ENCODE measurements around the gene JUN.

Gene JUN

GRCh38 chr1:58782178-58783089 is 1.4 kb downstream of the JUN start:
- peak; percentile 46 for DNase-seq

GRCh38 chr1:58781541-58782177 is 2.2 kb downstream of the JUN start:
- peak; percentile 41 for DNase-seq

GRCh38 chr1:58780836-58781452 is 2.9 kb downstream of the JUN start:
- DNase-seq = peak; percentile 11

- no peak for DNase-seq
These were observed 3.4 kb downstream of the JUN start for GRCh38 chr1:58780411-58780810.

- DNase-seq = no peak
These were observed 4.0 kb downstream of the JUN start for GRCh38 chr1:58779801-58780382.

GRCh38 chr1:58779059-58779754 is 4.6 kb downstream of the JUN start:
- DNase-seq = no peak

- no peak for DNase-seq
These were observed 5.4 kb downstream of the JUN start for GRCh38 chr1:58778385-58779000.

- no peak for DNase-seq
These were observed 9.8 kb downstream of the JUN start for GRCh38 chr1:58774027-58774426.

- DNase-seq = no peak
These were observed 10.4 kb downstream of the JUN start for GRCh38 chr1:58773406-58773840.

GRCh38 chr1:58769809-58770320 is 14.0 kb downstream of the JUN start:
- no peak for DNase-seq

- peak; percentile 31 for DNase-seq
These were observed 14.7 kb downstream of the JUN start for GRCh38 chr1:58768971-58769808.

GRCh38 chr1:58768191-58768731 is 15.6 kb downstream of the JUN start:
- DNase-seq = no peak

GRCh38 chr1:58767143-58767542 is 16.7 kb downstream of the JUN start:
- DNase-seq = no peak

GRCh38 chr1:58765441-58765840 is 18.4 kb downstream of the JUN start:
- no peak for DNase-seq

- DNase-seq = no peak
These were observed 18.8 kb downstream of the JUN start for GRCh38 chr1:58765006-58765405.

GRCh38 chr1:58764294-58764978 is 19.4 kb downstream of the JUN start:
- no peak for DNase-seq

- DNase-seq = no peak
These were observed 20.6 kb downstream of the JUN start for GRCh38 chr1:58763214-58763613.

- DNase-seq = no peak
These were observed 21.0 kb downstream of the JUN start for GRCh38 chr1:58762806-58763205.

GRCh38 chr1:58755468-58755872 is 28.4 kb downstream of the JUN start:
- peak; percentile 54 for DNase-seq
